Measurements from ENCODE around the gene PFDN4.

PFDN4 gene, protein sequence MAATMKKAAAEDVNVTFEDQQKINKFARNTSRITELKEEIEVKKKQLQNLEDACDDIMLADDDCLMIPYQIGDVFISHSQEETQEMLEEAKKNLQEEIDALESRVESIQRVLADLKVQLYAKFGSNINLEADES

DNA sequence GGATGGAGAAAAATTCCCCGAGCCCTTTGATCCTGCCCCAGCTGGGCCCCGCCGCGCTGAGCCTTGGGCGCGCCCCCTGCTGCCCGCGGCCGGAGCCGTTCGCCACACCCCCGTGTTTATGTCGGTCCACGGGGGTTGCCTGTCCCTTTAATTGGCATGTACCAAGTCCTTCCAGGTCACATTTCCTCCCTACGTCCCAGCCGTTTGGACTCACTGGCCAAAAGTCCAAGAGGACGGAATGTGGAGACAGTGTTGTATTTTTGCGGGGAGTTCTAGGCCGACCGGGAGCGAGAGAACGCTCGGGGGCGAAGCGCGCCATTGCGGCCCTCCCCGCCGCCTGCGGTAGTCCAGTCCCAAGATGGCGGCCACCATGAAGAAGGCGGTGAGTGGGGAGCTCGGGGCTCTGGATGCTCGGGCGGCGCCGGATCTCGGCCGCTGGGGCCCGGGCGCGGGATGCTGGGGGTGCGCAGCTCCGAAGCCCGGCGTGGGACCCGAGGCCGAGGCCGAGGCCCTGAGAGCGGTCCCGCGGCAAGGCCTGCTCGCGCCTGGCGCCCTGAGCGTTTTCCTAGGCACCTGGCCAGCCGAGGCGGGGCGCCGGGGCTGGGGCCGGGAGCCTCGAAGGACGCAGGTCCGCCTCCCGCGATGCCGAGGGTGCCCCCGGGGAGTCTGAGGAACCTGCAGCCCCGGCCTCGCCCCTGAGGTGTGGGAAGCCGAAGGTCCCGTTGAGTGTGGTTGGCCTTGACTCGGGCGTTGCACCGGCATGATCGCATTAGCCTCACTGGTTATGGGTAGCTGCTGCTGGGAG lies at the start of gene PFDN4:
TSS of gene PFDN4 (plus strand) at position 345 of the 805 bp plus-strand sequence. CDS start at position 359, 14 bp downstream.
- H3K4me1 ChIP-seq (ENCODE audit: control insufficient read depth, insufficient read depth, low read length): peaks cover 3% of the 10 kb centered on the region
- peak within 1 kb of the TSS; percentile 100 for H3K9ac ChIP-seq (ENCODE audit: low read depth, low read length)
- H3K27me3 ChIP-seq (ENCODE audit: control insufficient read depth, insufficient read depth, low read length): no peaks in the 10 kb centered on the region
- peak within 1 kb of the TSS; percentile 97 for H3K4me3 ChIP-seq (ENCODE audit: low read depth, low read length)
- no peaks in the 10 kb centered on the region for H3K36me3 ChIP-seq (ENCODE audit: control insufficient read depth, insufficient read depth, low read length)
- H3K9me3 ChIP-seq (ENCODE audit: control insufficient read depth, insufficient read depth, low read length): no peaks in the 10 kb centered on the region

DNA sequence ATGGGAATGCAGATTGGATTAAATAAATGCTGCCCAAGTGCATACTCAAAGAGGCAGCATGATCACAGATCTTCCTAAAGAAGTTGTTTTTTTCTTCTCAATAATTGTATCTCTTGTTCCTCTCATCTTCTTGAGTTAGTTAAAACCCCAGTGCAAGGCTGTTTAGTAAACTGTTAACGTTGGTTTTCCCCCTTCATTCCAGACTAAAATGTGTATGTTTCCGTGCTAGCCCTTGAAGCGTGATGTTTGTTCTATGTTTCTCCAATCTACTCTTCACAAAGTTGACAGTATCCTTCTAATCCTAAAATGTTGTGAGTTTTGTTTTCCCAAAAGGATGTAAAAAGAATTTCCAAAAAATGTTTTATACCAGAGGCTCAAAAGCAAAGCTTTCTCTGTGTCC lies 49.7 kb upstream of the PFDN4 start:
- Histone ChIP-seq H3K36me3 (ENCODE audit: control insufficient read depth, insufficient read depth, low read length) (no peaks in the 10 kb centered on the region), H3K4me1 (ENCODE audit: control insufficient read depth, insufficient read depth, low read length) (no peaks in the 10 kb centered on the region), H3K27me3 (ENCODE audit: control insufficient read depth, insufficient read depth, low read length) (no peaks in the 10 kb centered on the region), H3K4me3 (ENCODE audit: low read depth, low read length) (no peak overlapping the region), H3K9ac (ENCODE audit: low read depth, low read length) (no peak overlapping the region), H3K9me3 (ENCODE audit: control insufficient read depth, insufficient read depth, low read length) (no peaks in the 10 kb centered on the region)

DNA sequence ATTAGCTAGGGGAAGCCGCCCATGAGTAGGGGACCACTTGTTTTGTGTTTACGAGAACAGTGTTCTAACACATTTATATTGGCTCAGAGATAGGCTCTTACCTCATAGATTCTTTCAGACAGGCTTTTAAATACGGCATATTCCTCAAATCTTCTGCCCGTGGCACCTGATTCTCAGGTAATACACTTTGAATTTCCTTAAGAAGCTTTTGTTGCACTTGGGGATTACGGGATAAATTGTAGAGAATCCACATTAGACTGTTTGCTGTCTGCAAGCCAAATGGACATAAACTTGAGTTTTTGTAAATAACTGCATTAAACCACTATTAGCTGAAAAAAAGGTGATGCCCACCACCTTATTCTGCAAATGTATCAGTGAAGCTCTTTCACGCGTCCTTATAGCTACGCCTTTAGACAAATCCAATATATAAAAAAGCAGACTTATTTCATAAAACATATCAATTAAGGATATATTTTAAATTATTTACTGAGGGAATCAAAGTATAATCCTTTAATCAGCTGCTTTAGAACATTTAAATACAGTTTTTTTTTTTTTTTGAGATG lies 49.0 kb upstream of the PFDN4 start:
- H3K9ac ChIP-seq (ENCODE audit: low read depth, low read length): no peak overlapping the region
- H3K4me3 ChIP-seq (ENCODE audit: low read depth, low read length): no peak overlapping the region
- no peaks in the 10 kb centered on the region for H3K9me3 ChIP-seq (ENCODE audit: control insufficient read depth, insufficient read depth, low read length)
- no peaks in the 10 kb centered on the region for H3K4me1 ChIP-seq (ENCODE audit: control insufficient read depth, insufficient read depth, low read length)
- H3K27me3 ChIP-seq (ENCODE audit: control insufficient read depth, insufficient read depth, low read length): no peaks in the 10 kb centered on the region
- H3K36me3 ChIP-seq (ENCODE audit: control insufficient read depth, insufficient read depth, low read length): no peaks in the 10 kb centered on the region

DNA sequence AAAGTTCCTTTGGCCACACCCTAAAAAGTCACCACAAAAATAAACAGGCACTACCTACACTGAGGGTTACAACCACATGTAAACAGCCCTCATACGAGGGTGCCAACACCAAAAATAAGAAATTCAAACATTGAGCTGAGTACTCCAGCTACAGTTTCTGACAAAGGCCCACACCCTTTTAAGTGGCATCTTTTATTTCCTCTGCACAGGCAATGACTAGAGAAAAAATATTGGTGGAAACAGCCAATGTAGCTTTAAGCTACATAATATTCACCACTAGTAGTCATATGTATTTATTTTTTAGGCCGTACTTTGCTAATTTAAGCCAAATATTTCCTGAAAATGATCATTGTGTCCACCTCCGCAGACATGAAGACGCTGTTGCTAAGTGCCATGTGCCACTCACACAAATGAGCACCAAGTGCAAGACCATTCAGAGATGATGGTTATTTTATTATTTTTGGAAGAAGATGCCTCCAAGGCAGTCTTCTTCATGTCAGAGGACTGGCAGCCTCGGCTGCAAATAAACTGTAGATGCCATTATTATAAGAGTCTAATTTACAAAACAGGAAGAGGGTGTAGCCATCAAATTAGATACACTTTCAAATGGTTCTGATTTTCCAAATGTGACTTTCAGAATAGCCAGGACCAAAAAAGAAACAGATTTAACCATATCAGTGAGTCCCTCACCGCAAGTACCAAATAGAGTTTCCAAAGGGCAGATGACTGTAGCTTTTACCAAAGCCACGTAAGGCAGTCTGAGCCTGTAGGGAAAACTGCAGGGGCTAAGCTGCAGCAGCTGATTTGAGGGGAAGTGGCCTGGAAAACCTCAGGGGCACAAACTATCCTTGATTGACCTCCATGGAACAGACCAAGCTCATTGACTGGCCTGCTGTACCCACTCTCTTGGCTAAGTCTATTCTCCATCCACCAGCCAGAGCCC lies 47.6 kb upstream of the PFDN4 start:
- H3K4me3 ChIP-seq (ENCODE audit: low read depth, low read length): no peak overlapping the region
- no peaks in the 10 kb centered on the region for H3K4me1 ChIP-seq (ENCODE audit: control insufficient read depth, insufficient read depth, low read length)
- H3K9ac ChIP-seq (ENCODE audit: low read depth, low read length): no peak overlapping the region
- H3K36me3 ChIP-seq (ENCODE audit: control insufficient read depth, insufficient read depth, low read length): no peaks in the 10 kb centered on the region
- H3K9me3 ChIP-seq (ENCODE audit: control insufficient read depth, insufficient read depth, low read length): no peaks in the 10 kb centered on the region
- no peaks in the 10 kb centered on the region for H3K27me3 ChIP-seq (ENCODE audit: control insufficient read depth, insufficient read depth, low read length)

DNA sequence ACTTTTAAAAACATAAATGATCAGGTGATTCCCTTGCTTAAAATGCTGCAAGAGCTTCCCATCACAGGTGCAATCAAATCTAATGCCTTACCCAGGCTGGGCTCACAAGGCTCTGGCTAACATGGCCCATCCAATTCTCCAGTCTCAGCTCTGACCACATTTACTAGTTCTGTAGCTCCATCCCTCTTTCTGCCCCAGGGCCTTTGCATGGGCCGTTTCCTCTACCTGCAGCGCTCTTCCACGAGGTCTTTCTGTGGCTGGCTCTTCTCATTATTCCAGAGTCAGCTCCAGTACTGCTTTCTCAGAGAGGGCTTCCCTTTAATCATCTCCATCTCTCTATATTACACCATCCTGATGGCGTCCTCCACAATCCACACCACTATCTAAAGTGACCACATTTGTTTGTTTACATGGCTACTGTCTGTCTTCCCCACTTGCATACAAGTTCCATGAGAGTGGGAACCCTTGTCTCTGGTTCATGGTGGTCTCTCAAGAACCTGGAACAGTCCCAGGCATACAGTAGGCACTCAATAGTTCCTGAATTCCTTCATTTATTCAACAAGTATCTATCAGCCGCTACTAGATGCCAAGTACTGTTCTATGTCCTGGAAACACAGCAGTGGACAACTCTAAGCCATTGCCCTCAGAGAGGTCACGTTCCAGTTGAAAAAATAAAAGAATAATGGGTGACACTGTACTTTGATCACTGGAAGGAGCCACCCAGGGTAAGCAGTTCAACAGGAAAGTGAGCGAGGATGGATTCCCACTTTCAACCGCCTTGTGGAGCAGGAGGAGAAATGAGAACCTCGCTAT lies 46.7 kb upstream of the PFDN4 start:
- Histone ChIP-seq H3K9me3 (ENCODE audit: control insufficient read depth, insufficient read depth, low read length) (no peaks in the 10 kb centered on the region), H3K4me1 (ENCODE audit: control insufficient read depth, insufficient read depth, low read length) (no peaks in the 10 kb centered on the region), H3K36me3 (ENCODE audit: control insufficient read depth, insufficient read depth, low read length) (no peaks in the 10 kb centered on the region), H3K4me3 (ENCODE audit: low read depth, low read length) (no peak overlapping the region), H3K9ac (ENCODE audit: low read depth, low read length) (no peak overlapping the region), H3K27me3 (ENCODE audit: control insufficient read depth, insufficient read depth, low read length) (no peaks in the 10 kb centered on the region)

DNA sequence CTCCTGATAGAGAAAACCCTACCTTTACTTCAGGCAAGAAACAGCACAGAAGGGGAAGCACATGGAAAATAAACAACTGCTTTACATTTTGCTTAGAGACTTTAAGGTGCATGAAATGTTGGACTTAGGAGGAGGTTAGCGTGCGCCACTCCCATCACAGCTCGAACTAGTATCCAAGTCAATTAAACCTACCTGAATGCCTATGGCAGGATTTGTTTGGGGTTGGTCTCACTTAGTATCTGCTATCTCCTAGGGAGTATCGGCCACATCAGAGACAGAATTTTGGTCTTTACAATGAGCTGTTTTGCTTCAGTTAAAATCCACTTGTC lies 46.1 kb upstream of the PFDN4 start:
- no peaks in the 10 kb centered on the region for H3K36me3 ChIP-seq (ENCODE audit: control insufficient read depth, insufficient read depth, low read length)
- H3K4me3 ChIP-seq (ENCODE audit: low read depth, low read length): no peak overlapping the region
- H3K9ac ChIP-seq (ENCODE audit: low read depth, low read length): no peak overlapping the region
- H3K27me3 ChIP-seq (ENCODE audit: control insufficient read depth, insufficient read depth, low read length): no peaks in the 10 kb centered on the region
- H3K4me1 ChIP-seq (ENCODE audit: control insufficient read depth, insufficient read depth, low read length): no peaks in the 10 kb centered on the region
- H3K9me3 ChIP-seq (ENCODE audit: control insufficient read depth, insufficient read depth, low read length): no peaks in the 10 kb centered on the region

DNA sequence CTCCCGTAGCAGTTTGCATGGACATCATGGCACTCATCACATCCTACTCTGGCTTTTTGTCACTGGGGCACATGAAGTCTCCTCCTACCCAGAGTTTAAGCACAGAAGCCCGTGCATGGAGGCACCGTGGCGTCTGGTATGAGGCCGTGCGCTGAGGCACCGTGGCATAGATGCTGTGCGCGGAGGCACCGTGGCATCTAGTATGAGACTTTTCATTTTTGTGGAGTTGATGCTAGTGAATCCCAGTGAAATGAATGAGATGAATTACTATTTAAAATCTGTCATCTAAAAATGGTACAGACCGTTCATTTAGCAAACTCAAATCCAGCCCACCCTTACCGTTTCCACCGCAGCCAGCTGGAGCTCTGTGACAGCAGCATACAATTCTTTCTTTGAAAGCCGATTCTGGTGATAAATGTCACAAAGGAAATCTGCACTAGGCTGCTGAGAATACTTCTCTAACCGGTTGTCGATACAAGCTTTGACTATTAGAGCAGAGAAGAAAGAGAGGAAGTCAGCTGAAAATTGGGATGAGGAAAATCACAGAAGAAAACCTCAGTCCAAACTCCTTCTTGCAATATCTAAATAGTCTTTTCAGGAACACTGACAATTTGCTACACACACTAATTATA lies 45.4 kb upstream of the PFDN4 start:
- Histone ChIP-seq H3K4me1 (ENCODE audit: control insufficient read depth, insufficient read depth, low read length) (no peaks in the 10 kb centered on the region), H3K27me3 (ENCODE audit: control insufficient read depth, insufficient read depth, low read length) (no peaks in the 10 kb centered on the region), H3K4me3 (ENCODE audit: low read depth, low read length) (no peak overlapping the region), H3K36me3 (ENCODE audit: control insufficient read depth, insufficient read depth, low read length) (no peaks in the 10 kb centered on the region), H3K9ac (ENCODE audit: low read depth, low read length) (no peak overlapping the region), H3K9me3 (ENCODE audit: control insufficient read depth, insufficient read depth, low read length) (no peaks in the 10 kb centered on the region)

DNA sequence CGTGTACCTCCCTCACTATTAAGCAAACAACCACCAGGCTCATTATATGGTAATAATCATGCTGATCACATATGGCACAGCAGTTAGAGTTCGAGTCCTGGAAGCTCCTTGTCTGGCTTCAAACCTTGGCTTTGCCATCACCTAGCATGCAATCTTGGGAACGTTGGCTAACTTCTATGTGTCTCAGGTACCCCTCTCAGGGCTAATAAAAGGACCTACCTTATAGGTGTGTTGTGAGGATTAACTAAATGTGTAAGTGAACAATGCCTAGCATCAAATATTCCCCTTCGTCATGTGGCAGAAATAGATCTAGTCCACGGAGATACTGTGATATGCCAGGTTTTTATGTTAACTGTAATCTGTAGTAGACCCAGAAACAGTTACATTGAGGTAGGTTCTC lies 44.5 kb upstream of the PFDN4 start:
- H3K27me3 ChIP-seq (ENCODE audit: control insufficient read depth, insufficient read depth, low read length): peaks cover 4% of the 10 kb centered on the region
- no peak overlapping the region for H3K4me3 ChIP-seq (ENCODE audit: low read depth, low read length)
- no peaks in the 10 kb centered on the region for H3K4me1 ChIP-seq (ENCODE audit: control insufficient read depth, insufficient read depth, low read length)
- H3K9me3 ChIP-seq (ENCODE audit: control insufficient read depth, insufficient read depth, low read length): no peaks in the 10 kb centered on the region
- H3K9ac ChIP-seq (ENCODE audit: low read depth, low read length): no peak overlapping the region
- no peaks in the 10 kb centered on the region for H3K36me3 ChIP-seq (ENCODE audit: control insufficient read depth, insufficient read depth, low read length)

DNA sequence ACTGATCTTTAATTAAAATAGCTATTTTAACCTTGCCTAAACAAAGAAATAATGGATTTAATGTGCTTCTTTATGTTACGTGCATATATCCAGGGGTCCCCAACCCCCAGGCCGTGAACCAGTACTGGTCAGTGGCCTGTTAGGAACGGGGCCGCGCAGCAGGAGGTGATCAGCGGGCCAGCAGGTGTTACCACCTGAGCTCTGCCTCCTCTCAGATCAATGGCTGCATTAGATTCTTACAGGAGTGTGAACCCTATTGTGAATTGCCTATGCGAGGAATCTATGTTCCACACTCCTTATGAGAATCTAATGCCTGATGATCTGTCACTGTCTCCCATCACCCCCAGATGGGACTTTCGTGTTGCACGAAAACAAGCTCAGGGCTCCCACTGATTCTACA lies 42.9 kb upstream of the PFDN4 start:
- Histone ChIP-seq H3K9ac (ENCODE audit: low read depth, low read length) (no peak overlapping the region), H3K4me1 (ENCODE audit: control insufficient read depth, insufficient read depth, low read length) (no peaks in the 10 kb centered on the region), H3K4me3 (ENCODE audit: low read depth, low read length) (no peak overlapping the region), H3K36me3 (ENCODE audit: control insufficient read depth, insufficient read depth, low read length) (no peaks in the 10 kb centered on the region), H3K27me3 (ENCODE audit: control insufficient read depth, insufficient read depth, low read length) (peaks cover 14% of the 10 kb centered on the region), H3K9me3 (ENCODE audit: control insufficient read depth, insufficient read depth, low read length) (no peaks in the 10 kb centered on the region)

DNA sequence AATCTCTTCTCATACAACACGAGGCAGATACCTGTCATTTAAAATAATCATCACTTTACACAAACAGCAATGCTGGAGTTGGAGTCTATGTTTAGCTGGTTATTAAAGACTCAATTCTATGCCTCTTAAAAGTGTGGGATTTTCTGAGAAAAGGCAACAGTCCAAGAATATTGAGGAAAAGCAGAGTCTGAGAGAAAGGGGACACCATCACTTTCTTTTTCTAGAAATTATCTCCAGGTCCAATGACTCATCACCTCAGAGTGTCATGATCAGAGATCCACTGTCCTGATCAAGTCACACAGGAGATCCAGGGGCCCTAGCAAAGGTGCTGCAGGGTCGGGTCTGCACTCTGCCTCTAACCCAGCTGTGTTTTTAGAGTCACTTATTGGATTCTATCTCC lies 42.1 kb upstream of the PFDN4 start:
- no peak overlapping the region for H3K4me3 ChIP-seq (ENCODE audit: low read depth, low read length)
- no peaks in the 10 kb centered on the region for H3K4me1 ChIP-seq (ENCODE audit: control insufficient read depth, insufficient read depth, low read length)
- H3K9ac ChIP-seq (ENCODE audit: low read depth, low read length): no peak overlapping the region
- H3K27me3 ChIP-seq (ENCODE audit: control insufficient read depth, insufficient read depth, low read length): peaks cover 22% of the 10 kb centered on the region
- no peaks in the 10 kb centered on the region for H3K9me3 ChIP-seq (ENCODE audit: control insufficient read depth, insufficient read depth, low read length)
- no peaks in the 10 kb centered on the region for H3K36me3 ChIP-seq (ENCODE audit: control insufficient read depth, insufficient read depth, low read length)
